ENCODE results near the gene INSRR. TPM values are rescaled to one million over a fixed set of nuclear protein-coding genes. Genes with fewer than 3 reads are reported as not detected.
A peak's percentile ranks its signal among the peaks of the same experiment; 100 is the strongest.

INSRR gene
- total and polyA plus RNA-seq, 9 of the 15 experiments (the other 6 are each of a cell fraction or from before 2014, with no cell fraction given) = 0.03 to 0.18 (median 0.06) TPM; not detected in 3

DNA sequence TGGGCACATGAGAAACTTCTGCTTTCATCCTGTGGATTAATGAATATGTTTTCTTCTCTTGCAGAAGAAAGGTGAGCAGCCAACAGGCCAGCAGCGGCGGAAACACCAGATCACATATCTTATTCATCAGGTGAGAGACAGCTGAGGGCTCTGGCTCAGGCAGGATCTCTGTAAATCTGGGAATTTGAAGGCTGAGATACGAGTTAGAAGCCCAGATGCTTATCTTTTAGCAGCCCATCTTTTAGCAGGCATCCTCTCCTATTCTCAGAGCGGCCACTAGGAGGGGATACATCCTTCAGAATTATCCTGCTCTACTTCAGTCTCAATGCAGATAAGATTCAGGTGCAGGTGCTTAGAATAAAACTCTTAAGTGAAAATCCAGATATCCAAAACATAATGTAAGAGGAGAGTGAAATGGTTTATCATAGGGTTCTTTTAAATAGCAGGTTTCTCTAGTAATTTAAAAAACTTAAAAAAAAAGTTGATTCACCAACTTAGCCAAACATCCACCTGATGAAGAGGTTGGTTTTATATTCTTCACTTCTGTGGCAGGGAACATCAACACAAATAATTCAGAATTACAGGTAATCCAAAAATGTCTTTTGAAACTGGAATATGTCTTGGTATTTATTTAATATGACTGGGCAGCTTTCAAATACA lies 61.6 kb downstream of the INSRR start (continued):
- TF ChIP-seq, protein P1, sequence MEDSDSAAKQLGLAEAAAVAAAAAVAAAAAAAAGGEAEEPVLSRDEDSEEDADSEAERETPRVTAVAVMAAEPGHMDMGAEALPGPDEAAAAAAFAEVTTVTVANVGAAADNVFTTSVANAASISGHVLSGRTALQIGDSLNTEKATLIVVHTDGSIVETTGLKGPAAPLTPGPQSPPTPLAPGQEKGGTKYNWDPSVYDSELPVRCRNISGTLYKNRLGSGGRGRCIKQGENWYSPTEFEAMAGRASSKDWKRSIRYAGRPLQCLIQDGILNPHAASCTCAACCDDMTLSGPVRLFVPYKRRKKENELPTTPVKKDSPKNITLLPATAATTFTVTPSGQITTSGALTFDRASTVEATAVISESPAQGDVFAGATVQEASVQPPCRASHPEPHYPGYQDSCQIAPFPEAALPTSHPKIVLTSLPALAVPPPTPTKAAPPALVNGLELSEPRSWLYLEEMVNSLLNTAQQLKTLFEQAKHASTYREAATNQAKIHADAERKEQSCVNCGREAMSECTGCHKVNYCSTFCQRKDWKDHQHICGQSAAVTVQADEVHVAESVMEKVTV (CRISPR knock-in tag; IDR thresholded peaks at IDR 0.05) = peak; percentile 85
- TF ChIP-seq, protein P2, sequence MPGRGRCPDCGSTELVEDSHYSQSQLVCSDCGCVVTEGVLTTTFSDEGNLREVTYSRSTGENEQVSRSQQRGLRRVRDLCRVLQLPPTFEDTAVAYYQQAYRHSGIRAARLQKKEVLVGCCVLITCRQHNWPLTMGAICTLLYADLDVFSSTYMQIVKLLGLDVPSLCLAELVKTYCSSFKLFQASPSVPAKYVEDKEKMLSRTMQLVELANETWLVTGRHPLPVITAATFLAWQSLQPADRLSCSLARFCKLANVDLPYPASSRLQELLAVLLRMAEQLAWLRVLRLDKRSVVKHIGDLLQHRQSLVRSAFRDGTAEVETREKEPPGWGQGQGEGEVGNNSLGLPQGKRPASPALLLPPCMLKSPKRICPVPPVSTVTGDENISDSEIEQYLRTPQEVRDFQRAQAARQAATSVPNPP (IDR thresholded peaks at IDR 0.05; ENCODE audit: borderline replicate concordance, insufficient read depth, insufficient read length) = no peak
- 0 out of 2 replicates have a peak, but pooled peaks have one; percentile 28 for TF ChIP-seq MYNN (IDR thresholded peaks at IDR 0.05)
- no peak for TF ChIP-seq MYNN (CRISPR knock-in tag; IDR thresholded peaks at IDR 0.05)
- TF ChIP-seq RBBP5 (IDR thresholded peaks at IDR 0.05; ENCODE audit: borderline replicate concordance, insufficient read depth, low read length, poor library complexity, severe bottlenecking) = no peak
- TF ChIP-seq STAG1 (CRISPR knock-in tag; IDR thresholded peaks at IDR 0.05; ENCODE audit: borderline replicate concordance) = peak; percentile 31; the same call in 1 of the 2 replicates
- peak; percentile 62 to 94; a peak in 3 of 4 replicates for TF ChIP-seq RCOR1 (IDR thresholded peaks at IDR 0.05; ENCODE audit: borderline replicate concordance in 1 of 2, low read depth in 2 of 2, low read length in 2 of 2)
- peak; percentile 27 to 55; a peak in 2 of 4 replicates for TF ChIP-seq KDM1A (IDR thresholded peaks at IDR 0.05)
- TF ChIP-seq LCOR (CRISPR knock-in tag; IDR thresholded peaks at IDR 0.05) = 0 out of 2 replicates have a peak, but pooled peaks have one; percentile 33
- TF ChIP-seq RAD21 (CRISPR knock-in tag; conservative IDR thresholded peaks at IDR 0.05 in 1 of 2, IDR thresholded peaks at IDR 0.05 in 1 of 2) = peak; percentile 86 to 89
- TF ChIP-seq ZNF263 (CRISPR knock-in tag; IDR thresholded peaks at IDR 0.05; ENCODE audit: borderline replicate concordance) = peak; percentile 41; the same call in 1 of the 2 replicates
- TF ChIP-seq CBX8 (IDR thresholded peaks at IDR 0.05; ENCODE audit: borderline replicate concordance, extremely low read depth, low read depth, low read length, poor library complexity, severe bottlenecking) = no peak
- TF ChIP-seq GATA2 (CRISPR knock-in tag; IDR thresholded peaks at IDR 0.05) = peak; percentile 83
- TF ChIP-seq NBN (IDR thresholded peaks at IDR 0.05; ENCODE audit: low read depth) = peak; percentile 48; the same call in 1 of the 2 replicates
- no peak; the same call in 1 of the 2 replicates for TF ChIP-seq ZNF239 (CRISPR knock-in tag; IDR thresholded peaks at IDR 0.05)

Data from K562 (cell line).